ENCODE results near the gene MFAP1. TPM values are rescaled to one million over a fixed set of nuclear protein-coding genes. Genes with fewer than 3 reads are reported as not detected.
A peak's percentile ranks its signal among the peaks of the same experiment; 100 is the strongest.

Gene MFAP1
- total and polyA plus RNA-seq, 2 experiments from 2014 or later: 28.0 to 42.4 TPM

- H3K4me3 ChIP-seq: no peak overlapping the region
- no peaks in the 10 kb centered on the region for H3K9me3 ChIP-seq (ENCODE audit: low read depth)
- H3K36me3 ChIP-seq: peaks cover 29% of the 10 kb centered on the region
- no peak overlapping the region for H3K27ac ChIP-seq
- DNase-seq (ENCODE audit: low read depth in 1 of 2, low spot score in 1 of 2): peak in 1 of 2 donors; percentile 51
- H3K4me1 ChIP-seq (ENCODE audit: low read depth): no peaks in the 10 kb centered on the region
- H3K27me3 ChIP-seq: no peaks in the 10 kb centered on the region
- TF ChIP-seq CTCF (IDR thresholded peaks at IDR 0.05; ENCODE audit: low read depth, low read length): peak; percentile 16
Observed at GRCh38 chr15:43775411-43775965, 49.0 kb downstream of the MFAP1 start.

- Histone ChIP-seq H3K27ac (no peak overlapping the region), H3K27me3 (no peaks in the 10 kb centered on the region), H3K36me3 (peaks cover 42% of the 10 kb centered on the region), H3K9me3 (ENCODE audit: low read depth) (no peaks in the 10 kb centered on the region), H3K4me3 (no peak overlapping the region), H3K4me1 (ENCODE audit: low read depth) (peaks cover 6% of the 10 kb centered on the region)
- no peak for TF ChIP-seq CTCF (IDR thresholded peaks at IDR 0.05; ENCODE audit: low read depth, low read length)
- DNase-seq (ENCODE audit: low read depth in 1 of 2, low spot score in 1 of 2): no peak
Observed at GRCh38 chr15:43774062-43774461, 50.4 kb downstream of the MFAP1 start.

GRCh38 chr15:43772624-43773023, 51.9 kb downstream of the MFAP1 start:
- no peak for DNase-seq (ENCODE audit: low read depth in 1 of 2, low spot score in 1 of 2)
- no peak for TF ChIP-seq CTCF (IDR thresholded peaks at IDR 0.05; ENCODE audit: low read depth, low read length)
- H3K27ac ChIP-seq: no peak overlapping the region
- no peaks in the 10 kb centered on the region for H3K9me3 ChIP-seq (ENCODE audit: low read depth)
- H3K36me3 ChIP-seq: peaks cover 54% of the 10 kb centered on the region
- H3K4me1 ChIP-seq (ENCODE audit: low read depth): peaks cover 6% of the 10 kb centered on the region
- H3K27me3 ChIP-seq: no peaks in the 10 kb centered on the region
- H3K4me3 ChIP-seq: no peak overlapping the region

GRCh38 chr15:43771816-43772215, 52.7 kb downstream of the MFAP1 start:
- DNase-seq (ENCODE audit: low read depth in 1 of 2, low spot score in 1 of 2): no peak
- Histone ChIP-seq H3K4me1 (ENCODE audit: low read depth) (peaks cover 6% of the 10 kb centered on the region), H3K27ac (no peak overlapping the region), H3K9me3 (ENCODE audit: low read depth) (no peaks in the 10 kb centered on the region), H3K4me3 (no peak overlapping the region), H3K27me3 (no peaks in the 10 kb centered on the region), H3K36me3 (peaks cover 60% of the 10 kb centered on the region)
- no peak for TF ChIP-seq CTCF (IDR thresholded peaks at IDR 0.05; ENCODE audit: low read depth, low read length)

- H3K36me3 ChIP-seq: peaks cover 80% of the 10 kb centered on the region
Observed at GRCh38 chr15:43769584-43770228, 54.8 kb downstream of the MFAP1 start.

More at GRCh38 chr15:43769584-43770228, 54.8 kb downstream of the MFAP1 start:
- Histone ChIP-seq H3K4me1 (ENCODE audit: low read depth) (peaks cover 6% of the 10 kb centered on the region), H3K27me3 (no peaks in the 10 kb centered on the region), H3K27ac (no peak overlapping the region), H3K4me3 (no peak overlapping the region), H3K9me3 (ENCODE audit: low read depth) (no peaks in the 10 kb centered on the region)
- TF ChIP-seq CTCF (IDR thresholded peaks at IDR 0.05; ENCODE audit: low read depth, low read length): peak; percentile 95
- DNase-seq (ENCODE audit: low read depth in 1 of 2, low spot score in 1 of 2): peak; percentile 69 to 77

All from cardiac muscle cell (in vitro differentiated cells and primary cell).